KOPT-K1 (cell line): ENCODE measurements around the gene SMIM38.

Experiments used
- H3K27ac ChIP-seq: fragments of 200-600 bp; sonication (generic); 2 replicates; pipeline ENCODE4 v1.5.1; 2016; ENCODE audit warnings: antibody characterized with exemption, mild to moderate bottlenecking, low read depth, low read length; ENCODE audit not compliant: poor library complexity, severe bottlenecking
- H3K36me3 ChIP-seq: fragments of 200-600 bp; sonication (generic); 2 replicates; pipeline ENCODE4 v1.5.1; 2017; ENCODE audit warnings: antibody characterized with exemption, mild to moderate bottlenecking, low read length, moderate library complexity; ENCODE audit not compliant: insufficient read depth
- H3K9me3 ChIP-seq: fragments of 200-600 bp; sonication (generic); 2 replicates; pipeline ENCODE4 v1.5.1; 2017; ENCODE audit warnings: antibody characterized with exemption, low read length, mild to moderate bottlenecking; ENCODE audit not compliant: insufficient read depth, poor library complexity, severe bottlenecking

Gene SMIM38

DNA sequence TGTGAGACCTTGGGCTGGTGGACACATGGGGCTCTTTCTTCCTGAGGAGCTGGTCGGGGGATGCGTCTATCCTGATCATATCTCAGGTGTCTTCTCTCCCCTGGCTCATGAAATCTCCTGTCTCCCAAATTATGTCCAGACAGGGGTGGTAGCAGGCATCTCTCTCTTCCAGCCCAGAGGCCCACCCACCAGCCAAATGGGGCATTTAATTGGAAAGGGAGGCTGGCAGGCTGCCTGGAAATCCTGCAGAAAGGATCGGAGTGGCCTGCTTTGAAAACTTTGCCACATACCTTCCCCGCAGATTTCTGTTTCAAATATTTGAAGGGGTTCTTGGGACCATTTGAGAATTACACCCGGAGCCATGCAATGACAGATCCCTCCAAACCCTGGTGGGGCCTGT lies 37.4 kb downstream of the SMIM38 start:
- no peaks in the 10 kb centered on the region for H3K36me3 ChIP-seq
- peaks cover 5% of the 10 kb centered on the region for H3K9me3 ChIP-seq
- no peak overlapping the region for H3K27ac ChIP-seq

DNA sequence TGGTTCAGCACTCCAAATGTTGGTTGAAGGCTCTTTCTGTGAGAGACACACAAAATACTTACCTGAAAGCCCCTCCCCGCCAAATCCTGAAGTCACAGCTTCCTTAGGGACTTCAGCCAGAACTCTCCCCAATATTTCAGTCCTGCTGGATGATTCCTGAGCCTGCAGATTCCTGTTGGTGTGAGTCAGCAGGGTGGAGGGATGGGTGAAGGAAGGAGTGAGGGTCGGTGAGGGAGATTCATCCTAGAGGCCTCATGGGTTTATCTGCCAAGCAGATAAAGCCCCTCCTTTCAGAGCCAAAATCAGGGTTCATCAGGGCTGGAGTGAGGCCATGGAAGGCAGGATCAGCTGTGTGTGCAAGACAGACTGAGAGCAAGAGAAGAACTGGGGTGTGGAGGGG lies 37.9 kb downstream of the SMIM38 start:
- peaks cover under 1% of the 10 kb centered on the region for H3K9me3 ChIP-seq
- H3K27ac ChIP-seq = no peak overlapping the region
- H3K36me3 ChIP-seq = no peaks in the 10 kb centered on the region

DNA sequence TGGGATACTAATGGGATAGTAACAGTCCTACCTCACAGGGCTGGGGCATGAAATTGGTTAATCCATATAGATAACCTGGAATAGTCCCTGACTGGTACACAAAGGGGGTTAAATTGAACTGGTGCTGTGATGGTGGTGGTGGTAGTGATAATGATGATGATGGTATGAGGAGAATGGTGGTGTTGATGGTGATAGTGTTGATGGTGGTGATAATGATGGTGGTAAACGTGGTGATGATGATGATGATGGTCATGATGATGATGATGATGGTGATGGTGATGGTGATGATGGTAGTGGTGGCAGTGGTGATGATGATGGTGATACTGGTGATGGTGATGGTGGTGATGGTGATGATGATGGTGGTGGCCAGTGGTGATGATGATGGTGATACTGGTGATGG lies 38.7 kb downstream of the SMIM38 start:
- Histone ChIP-seq H3K27ac (no peak overlapping the region), H3K9me3 (no peaks in the 10 kb centered on the region), H3K36me3 (no peaks in the 10 kb centered on the region)

DNA sequence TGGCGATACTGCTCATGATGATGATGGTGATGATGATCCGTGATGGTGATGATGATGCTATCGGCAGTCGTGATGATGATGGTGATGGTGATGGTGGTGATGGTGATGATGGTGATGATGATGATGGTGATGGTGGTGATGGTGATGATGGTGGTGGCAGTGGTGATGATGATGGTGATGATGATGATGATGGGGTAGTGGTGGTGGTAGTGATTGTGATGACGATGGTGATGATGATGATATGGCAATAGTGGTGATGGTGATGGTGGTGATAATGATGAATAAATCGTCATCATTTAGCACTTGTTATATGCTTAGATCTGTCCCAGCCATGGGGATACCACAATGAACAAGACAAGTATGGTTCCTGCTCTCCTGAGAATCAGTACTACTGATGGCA lies 39.2 kb downstream of the SMIM38 start:
- Histone ChIP-seq H3K27ac (no peak overlapping the region), H3K9me3 (no peaks in the 10 kb centered on the region)

DNA sequence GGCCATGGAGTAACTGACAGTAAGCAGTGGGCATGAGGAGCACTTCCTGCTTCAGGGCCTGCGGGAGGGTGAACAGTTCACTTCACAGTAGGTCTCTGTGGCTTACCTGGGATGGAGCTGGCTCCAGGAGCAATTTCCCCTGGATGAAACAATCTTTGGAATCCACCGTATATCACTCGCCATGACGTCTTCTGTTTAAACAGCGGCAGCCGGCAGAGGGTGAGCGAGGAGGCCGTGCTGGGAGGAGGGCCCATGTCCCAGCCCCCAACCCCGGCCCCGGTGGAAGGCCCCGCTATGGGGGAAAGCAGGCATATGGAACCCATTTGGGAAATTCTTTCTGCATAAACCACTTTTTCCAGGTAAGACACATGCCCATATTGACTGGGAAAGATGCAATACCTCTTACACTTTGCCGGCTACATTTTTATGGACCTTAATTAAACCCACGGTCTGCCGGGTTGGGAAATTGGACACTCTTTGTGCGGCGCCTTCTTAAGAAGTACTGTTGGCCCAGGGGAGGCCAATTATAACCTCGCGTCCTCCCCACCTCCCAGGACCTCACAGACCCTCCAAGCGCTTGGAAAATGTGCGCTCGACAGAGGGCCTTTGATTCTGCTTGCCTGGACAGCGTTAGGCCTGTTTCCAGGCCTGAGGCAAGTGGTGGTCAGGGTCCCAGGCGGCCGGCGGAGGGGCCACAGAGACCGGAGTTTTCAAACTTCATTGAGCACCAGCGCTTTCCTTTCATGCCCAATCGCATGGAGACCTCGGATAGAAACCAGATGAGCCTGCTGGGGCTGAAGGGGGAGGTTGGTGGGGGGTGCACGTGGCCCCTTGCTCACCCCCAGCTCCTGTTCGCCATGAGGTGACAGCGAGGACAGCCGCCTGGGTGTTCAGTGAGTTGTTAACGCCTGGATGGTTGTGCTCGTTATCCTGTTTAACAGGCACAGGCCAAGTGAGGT lies 40.4 kb downstream of the SMIM38 start:
- no peak overlapping the region for H3K27ac ChIP-seq
- no peaks in the 10 kb centered on the region for H3K9me3 ChIP-seq
- no peaks in the 10 kb centered on the region for H3K36me3 ChIP-seq

More for the DNA sequence above, 39.2 kb downstream of the SMIM38 start:
- no peaks in the 10 kb centered on the region for H3K36me3 ChIP-seq

DNA sequence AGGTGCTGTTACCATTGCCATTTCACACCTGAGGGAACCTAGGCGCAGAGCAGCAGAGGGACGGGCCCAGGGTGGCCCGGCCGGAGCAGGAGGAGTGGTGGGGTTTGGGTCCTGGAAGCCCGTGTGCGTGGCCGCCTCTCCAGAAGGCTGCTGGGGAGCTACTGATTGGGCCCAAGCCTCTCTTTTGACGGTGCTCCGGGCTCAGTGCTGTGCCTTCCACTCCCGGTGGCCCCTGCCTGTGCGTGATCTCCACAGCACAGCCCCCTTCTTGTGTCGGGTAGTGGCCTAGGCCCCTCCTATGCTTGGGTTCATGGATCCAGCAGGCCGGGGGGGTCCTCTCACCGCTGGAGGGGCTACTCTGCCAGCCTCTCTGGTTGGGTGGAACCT lies 41.0 kb downstream of the SMIM38 start:
- no peaks in the 10 kb centered on the region for H3K9me3 ChIP-seq
- no peak overlapping the region for H3K27ac ChIP-seq
- no peaks in the 10 kb centered on the region for H3K36me3 ChIP-seq

DNA sequence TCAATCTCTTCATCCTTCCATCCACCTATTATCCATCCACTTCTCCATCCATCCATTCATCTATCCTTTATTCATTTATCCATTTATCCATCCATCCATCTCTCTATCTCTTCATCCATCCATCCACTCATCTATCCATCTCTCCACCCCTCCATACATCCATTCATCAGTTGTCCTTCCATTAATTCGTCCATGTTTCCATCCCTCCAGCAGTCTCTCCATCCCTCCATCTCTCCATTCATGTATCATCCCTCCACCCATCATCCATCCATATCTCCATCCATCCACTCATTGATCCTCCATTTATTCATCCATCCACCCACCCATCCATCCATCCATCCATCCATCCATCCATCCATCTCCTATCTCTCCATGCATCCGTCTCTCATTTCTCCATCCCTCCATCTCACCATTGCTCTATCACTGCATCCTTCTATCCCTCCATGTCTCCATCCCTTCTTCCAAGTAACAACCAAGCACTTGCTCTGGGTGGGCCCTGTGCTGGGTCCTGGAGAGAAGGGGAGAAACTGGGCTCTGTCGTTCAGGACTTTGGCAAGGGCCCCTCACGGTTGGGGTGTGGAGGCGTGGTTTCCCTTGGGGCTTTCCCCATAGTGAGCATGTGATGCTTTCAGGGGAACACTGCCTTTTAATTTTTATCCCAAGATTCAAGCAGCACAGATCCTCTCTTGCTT lies 43.3 kb downstream of the SMIM38 start:
- Histone ChIP-seq H3K27ac (no peak overlapping the region), H3K9me3 (no peaks in the 10 kb centered on the region), H3K36me3 (no peaks in the 10 kb centered on the region)

DNA sequence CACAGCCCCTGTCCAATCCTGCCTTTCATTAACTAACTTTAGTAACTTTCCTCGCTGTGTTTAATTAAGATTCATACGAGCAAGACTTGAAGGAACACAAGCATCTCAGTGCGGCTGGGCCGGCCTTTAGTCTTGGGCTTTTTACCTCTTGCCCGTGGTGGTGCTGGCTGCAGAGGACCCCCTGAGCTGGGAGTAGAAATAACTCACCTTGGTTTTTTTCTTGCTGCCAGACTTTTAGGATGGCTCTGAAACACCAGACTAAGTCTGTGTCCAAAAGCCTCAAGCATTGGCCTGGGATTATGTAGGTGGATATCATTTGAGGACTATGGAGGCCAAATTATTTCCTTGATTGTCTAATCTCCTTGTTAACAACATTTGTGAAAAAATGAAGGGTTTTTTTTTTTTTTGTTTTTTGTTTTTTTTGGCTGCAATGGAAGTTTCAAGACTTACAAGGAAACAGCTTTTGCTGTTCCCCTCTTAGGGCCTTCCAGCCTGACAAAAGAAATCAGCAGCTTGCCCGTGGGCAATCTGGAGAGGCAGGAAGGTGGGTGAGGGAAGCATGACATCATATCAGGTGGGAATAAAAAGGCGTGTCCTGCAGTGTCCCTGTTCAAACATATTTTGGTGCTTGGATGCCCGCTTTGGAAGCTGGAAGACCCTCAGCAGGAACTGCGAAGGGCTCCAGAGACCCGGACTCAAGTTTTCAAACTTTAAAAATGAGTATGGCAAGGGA lies 44.0 kb downstream of the SMIM38 start:
- H3K36me3 ChIP-seq = no peaks in the 10 kb centered on the region
- no peaks in the 10 kb centered on the region for H3K9me3 ChIP-seq
- H3K27ac ChIP-seq = no peak overlapping the region

DNA sequence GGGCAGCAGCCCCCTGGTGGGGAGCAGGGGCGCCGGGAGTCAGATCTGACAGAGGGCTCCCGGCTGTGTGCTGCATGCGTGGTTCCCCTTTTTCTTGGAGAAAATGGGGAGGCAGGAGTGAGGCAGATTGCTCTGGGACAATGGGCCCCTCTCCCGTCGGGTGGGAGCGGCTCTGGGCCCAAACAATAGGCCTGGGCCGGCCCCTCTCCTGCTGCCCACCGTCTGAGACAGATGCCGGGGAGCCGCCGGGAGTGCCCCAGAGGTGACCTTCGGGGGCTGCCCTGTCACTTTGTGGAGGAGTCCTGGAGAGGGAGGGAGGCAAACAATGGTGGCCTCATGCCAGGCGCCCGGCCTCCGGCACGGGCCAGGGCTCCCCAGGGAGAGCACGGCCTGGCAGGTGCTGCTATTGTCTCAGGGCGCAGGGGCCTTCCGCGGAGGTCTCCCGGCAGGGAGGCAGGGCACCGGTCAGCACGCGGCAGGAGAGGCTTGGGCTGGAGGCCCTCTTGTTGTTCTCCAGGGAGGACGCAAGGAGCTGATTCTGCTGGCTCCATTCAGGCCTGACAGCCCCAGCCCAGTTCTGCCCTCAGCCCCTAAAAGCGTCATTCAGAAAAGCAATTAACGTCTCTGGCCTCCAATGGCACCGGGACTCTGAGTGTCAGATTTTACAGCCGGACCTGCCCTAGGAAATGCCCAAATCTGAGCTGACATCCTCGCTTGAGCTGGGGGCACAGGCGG lies 44.8 kb downstream of the SMIM38 start:
- Histone ChIP-seq H3K36me3 (no peaks in the 10 kb centered on the region), H3K9me3 (no peaks in the 10 kb centered on the region), H3K27ac (no peak overlapping the region)

DNA sequence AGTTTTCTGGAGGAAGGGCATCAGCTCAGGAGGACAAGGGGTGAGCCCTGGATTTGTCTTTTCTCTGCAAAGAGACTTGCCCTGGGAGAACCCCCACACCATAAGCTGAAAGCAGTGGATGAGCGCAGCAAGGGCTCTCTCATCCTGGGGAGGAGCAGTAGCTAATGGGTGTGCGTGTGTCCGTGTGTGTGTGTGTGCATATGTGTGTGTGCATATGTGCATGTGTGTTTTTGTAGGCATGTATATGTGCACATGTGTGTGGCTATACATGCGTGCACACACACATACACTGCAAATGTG lies 45.3 kb downstream of the SMIM38 start:
- no peaks in the 10 kb centered on the region for H3K9me3 ChIP-seq
- H3K27ac ChIP-seq = no peak overlapping the region
- H3K36me3 ChIP-seq = no peaks in the 10 kb centered on the region

DNA sequence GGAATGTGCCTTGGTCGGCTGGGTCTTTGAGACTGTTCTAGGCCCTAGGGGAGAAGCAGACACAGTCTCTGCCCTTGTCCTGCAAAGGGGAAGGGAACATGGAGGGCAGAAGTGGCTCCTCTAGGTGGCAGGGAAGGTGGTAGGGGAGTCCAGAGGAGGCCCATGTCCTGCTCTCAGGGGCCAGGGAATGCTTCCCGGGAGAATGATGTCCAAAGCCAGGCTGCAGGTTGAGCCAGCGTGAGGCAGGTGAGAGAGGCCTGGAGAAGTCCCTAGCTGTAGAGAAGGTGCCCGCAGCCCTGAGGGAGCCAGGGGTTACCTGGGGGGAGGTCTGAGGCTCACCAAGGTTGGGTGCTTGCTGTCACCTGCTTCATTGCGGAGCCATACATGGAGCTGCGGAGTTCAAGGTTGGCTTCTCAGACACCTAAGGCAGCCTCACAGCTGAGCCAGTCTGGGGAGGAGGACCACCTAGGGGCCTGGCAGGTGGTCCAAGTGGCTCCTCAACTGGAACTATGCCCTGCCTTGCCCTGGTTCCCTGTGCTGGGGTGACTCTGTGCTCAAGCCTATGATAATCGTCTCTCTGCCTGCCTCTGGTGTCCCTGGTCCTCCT lies 46.1 kb downstream of the SMIM38 start:
- Histone ChIP-seq H3K36me3 (no peaks in the 10 kb centered on the region), H3K27ac (no peak overlapping the region), H3K9me3 (no peaks in the 10 kb centered on the region)

DNA sequence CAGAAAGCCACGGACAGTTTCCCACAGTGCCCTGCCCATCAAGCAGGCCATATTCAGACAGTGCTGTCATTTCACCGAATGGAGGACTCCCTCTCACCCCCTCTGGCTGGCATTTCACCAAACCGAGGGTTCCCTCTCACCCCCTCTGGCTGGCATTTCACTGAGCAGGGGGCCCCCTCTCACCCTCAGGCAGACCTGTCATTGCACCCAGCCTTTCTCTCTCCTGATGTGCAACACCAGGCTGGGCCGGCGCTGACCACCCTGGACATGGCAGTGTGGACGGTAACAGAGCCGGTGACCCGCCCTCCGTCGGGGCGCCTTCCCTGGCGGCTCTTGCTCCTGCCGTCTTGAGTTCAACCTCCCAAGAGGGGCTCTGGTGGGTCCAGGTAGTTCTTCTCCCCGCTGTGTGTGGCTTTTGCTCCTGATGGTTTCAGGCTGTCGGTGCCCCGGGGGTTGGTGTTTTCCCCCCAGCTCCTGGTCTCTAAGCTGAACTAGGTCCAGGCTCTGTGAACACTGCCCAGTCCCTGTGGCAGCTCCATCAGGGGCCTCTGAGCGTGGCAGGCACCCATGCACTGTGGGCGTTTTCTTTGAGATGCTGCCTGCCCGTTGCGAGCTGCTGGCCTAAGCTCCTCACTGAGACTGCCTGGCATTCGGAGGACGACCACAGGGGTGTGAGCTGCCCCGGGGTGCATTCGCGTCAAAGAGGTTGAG lies 46.9 kb downstream of the SMIM38 start:
- Histone ChIP-seq H3K9me3 (no peaks in the 10 kb centered on the region), H3K36me3 (no peaks in the 10 kb centered on the region), H3K27ac (no peak overlapping the region)

DNA sequence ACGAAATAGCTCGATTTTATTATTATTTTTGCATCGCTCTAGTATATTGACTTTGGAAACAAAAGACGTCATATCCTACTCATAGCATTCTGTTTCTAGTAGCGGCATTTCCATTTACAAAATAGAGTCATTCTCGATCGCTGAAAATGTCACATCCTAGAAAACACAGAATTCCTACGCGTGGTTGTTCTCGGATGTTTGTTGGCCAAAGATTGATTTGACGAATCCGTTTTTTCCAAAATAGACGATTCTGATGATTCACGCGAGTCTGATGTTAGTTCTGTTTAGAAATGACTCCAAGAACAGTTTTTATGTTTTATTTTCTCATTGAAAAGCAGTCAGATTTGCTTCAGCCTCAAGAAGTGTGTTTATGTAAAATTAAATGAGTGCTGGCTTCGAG lies 47.6 kb downstream of the SMIM38 start:
- no peaks in the 10 kb centered on the region for H3K36me3 ChIP-seq
- no peak overlapping the region for H3K27ac ChIP-seq

DNA sequence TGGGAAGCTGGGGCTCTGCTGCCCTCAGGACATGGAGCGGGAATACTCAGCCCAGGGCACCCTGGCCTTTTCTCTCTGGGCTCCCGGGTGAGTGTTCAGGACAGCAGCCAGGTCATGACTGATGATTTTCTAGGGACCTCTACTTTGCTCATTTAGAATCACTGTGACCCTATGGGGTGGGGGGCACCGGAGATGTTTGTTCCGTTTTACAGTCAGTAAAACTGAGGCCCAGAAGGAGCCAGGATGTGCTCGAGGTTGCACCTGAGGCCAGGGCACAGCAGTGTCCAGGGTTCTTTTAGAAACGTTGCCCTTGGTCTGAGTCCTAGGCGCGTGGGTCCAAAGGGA lies 48.1 kb downstream of the SMIM38 start:
- no peaks in the 10 kb centered on the region for H3K36me3 ChIP-seq
- H3K9me3 ChIP-seq = peaks cover 8% of the 10 kb centered on the region
- H3K27ac ChIP-seq = no peak overlapping the region

More for the DNA sequence above, 47.6 kb downstream of the SMIM38 start:
- H3K9me3 ChIP-seq = peaks cover 4% of the 10 kb centered on the region
